CD14-positive monocyte (primary cell): ENCODE measurements around the gene SAMD3. TPM values are rescaled to one million over a fixed set of nuclear protein-coding genes. Genes with fewer than 3 reads are reported as not detected.

Source experiments
- DNase-seq, 3 donors: peaks; one replicate each; pipeline ENCODE4 v3.0.0-alpha.2; 2011 to 2022
- H2AFZ ChIP-seq: 2 replicates; pipeline ENCODE4 v1.6.0; 2012; ENCODE audit warnings: mild to moderate bottlenecking, low read depth, low read length, inconsistent platforms; ENCODE audit not compliant: insufficient read depth, poor library complexity, severe bottlenecking
- H3K27ac ChIP-seq, 2 donors: 1 replicate in 1 of 2; 2 replicates in 1 of 2; pipeline ENCODE4 v1.5.1; 2012 to 2013; ENCODE audit warnings: low read length in 2 of 2, control low read depth in 1 of 2, inconsistent platforms in 1 of 2, low read depth in 1 of 2, mild to moderate bottlenecking in 1 of 2
- H3K27me3 ChIP-seq, 2 donors: one replicate each; pipeline versions ENCODE4 v1.6.0 to v1.6.1; 2011 to 2013; ENCODE audit warnings: low read length in 2 of 2; ENCODE audit not compliant: control insufficient read depth in 2 of 2, insufficient read depth in 2 of 2
- H3K36me3 ChIP-seq, 2 donors: replicated peaks in 1 of 2; 1 replicate in 1 of 2; 2 replicates in 1 of 2; pipeline versions ENCODE4 v1.5.1 to v1.6.1; 2012 to 2013; ENCODE audit warnings: low read length in 2 of 2, control low read depth in 1 of 2, inconsistent platforms in 1 of 2, mild to moderate bottlenecking in 1 of 2; ENCODE audit not compliant: insufficient read depth in 2 of 2, control insufficient read depth in 1 of 2
- H3K4me1 ChIP-seq, 2 donors: 1 replicate in 1 of 2; 2 replicates in 1 of 2; pipeline versions ENCODE4 v1.5.1 to v1.6.1; 2012 to 2013; ENCODE audit warnings: low read length in 2 of 2, control low read depth in 1 of 2, inconsistent platforms in 1 of 2, mild to moderate bottlenecking in 1 of 2, moderate library complexity in 1 of 2; ENCODE audit not compliant: insufficient read depth in 2 of 2, control insufficient read depth in 1 of 2
- H3K4me2 ChIP-seq: replicated peaks from 2 replicates; pipeline ENCODE3; 2012; ENCODE audit warnings: low read length, moderate library complexity, mild to moderate bottlenecking; ENCODE audit not compliant: poor library complexity, severe bottlenecking; ENCODE audit errors: extremely low read depth
- H3K4me3 ChIP-seq, 3 experiments: fragments of 200-600 bp in 1 of 3; sonication (generic) in 1 of 3; replicated peaks in 1 of 3; 1 replicate in 2 of 3; 2 replicates in 1 of 3; pipeline ENCODE4 v1.5.1; 2011 to 2013; ENCODE audit warnings: low read length in 3 of 3, mild to moderate bottlenecking in 3 of 3, control low read depth in 2 of 3, low read depth in 2 of 3, inconsistent platforms in 1 of 3, moderate library complexity in 1 of 3
- H3K79me2 ChIP-seq: 2 replicates; pipeline ENCODE4 v1.6.0; 2012; ENCODE audit warnings: mild to moderate bottlenecking, control low read depth, inconsistent platforms, low read length, moderate library complexity; ENCODE audit not compliant: insufficient read depth
- H3K9ac ChIP-seq: 2 replicates; pipeline ENCODE4 v1.6.0; 2017; ENCODE audit warnings: low read length, mild to moderate bottlenecking; ENCODE audit not compliant: insufficient read depth, poor library complexity, severe bottlenecking
- H3K9me3 ChIP-seq, 2 donors: replicated peaks in 1 of 2; 1 replicate in 1 of 2; 2 replicates in 1 of 2; pipeline versions ENCODE4 v1.5.1 to v1.6.1; 2012 to 2013; ENCODE audit warnings: low read length in 2 of 2, control low read depth in 1 of 2; ENCODE audit not compliant: control insufficient read depth in 1 of 2, insufficient read depth in 1 of 2
- H4K20me1 ChIP-seq: 2 replicates; pipeline ENCODE4 v1.6.0; 2012; ENCODE audit warnings: mild to moderate bottlenecking, low read length, control low read depth, moderate library complexity; ENCODE audit not compliant: insufficient read depth
- H3K27ac Mint-ChIP-seq, 7 donors: one replicate each; pipeline ENCODE4 v1.8.0; 2020; ENCODE audit warnings: mild to moderate bottlenecking in 7 of 7, mixed read lengths in 7 of 7, moderate library complexity in 6 of 7, inconsistent platforms in 2 of 7
- H3K27me3 Mint-ChIP-seq, 3 donors: one replicate each; pipeline ENCODE4 v1.8.0; 2021 to 2022; ENCODE audit warnings: low read depth in 3 of 3, mild to moderate bottlenecking in 3 of 3, mixed read lengths in 3 of 3, moderate library complexity in 3 of 3, inconsistent platforms in 1 of 3
- H3K36me3 Mint-ChIP-seq, 2 donors: one replicate each; pipeline ENCODE4 v1.8.0; 2020; ENCODE audit warnings: mixed read lengths in 2 of 2, inconsistent platforms in 1 of 2, mild to moderate bottlenecking in 1 of 2
- H3K4me1 Mint-ChIP-seq: one replicate; pipeline ENCODE4 v1.8.0; 2020; ENCODE audit warnings: mild to moderate bottlenecking, mixed read lengths
- H3K4me3 Mint-ChIP-seq, 2 donors: one replicate each; pipeline ENCODE4 v1.8.0; 2020; ENCODE audit warnings: mild to moderate bottlenecking in 2 of 2, mixed read lengths in 2 of 2, moderate library complexity in 1 of 2
- H3K9me3 Mint-ChIP-seq, 7 donors: one replicate each; pipeline ENCODE4 v1.8.0; 2020 to 2022; ENCODE audit warnings: mixed read lengths in 7 of 7, mild to moderate bottlenecking in 6 of 7, moderate library complexity in 6 of 7, inconsistent platforms in 2 of 7
- WGBS: methylation state at CpG from one replicate; pipeline ENCODE4 v1.1.5; 2013; ENCODE audit warnings: missing lambda C conversion rate; ENCODE audit not compliant: insufficient coverage; 5-methylcytosine and 5-hydroxymethylcytosine counted together
- intact Hi-C, 2 donors: fragments of 100-400 bp; cut with micrococcal nuclease; formaldehyde crosslinking; loops; one replicate each; pipeline versions ENCODE4 v1.15.0 to v1.15.1; 2023
- polyA plus RNA-seq, 3 donors: library from polyadenylated mRNA; depleted of rRNA in 1 of 3; unstranded in 2 of 3; stranded (reverse) in 1 of 3; fragments of 300-500 nt in 2 of 3; fragments of >200 nt in 1 of 3; fragmentation: Illumina TruSeq in 2 of 3; gene quantifications; 1 replicate in 2 of 3; 2 replicates in 1 of 3; pipeline ENCODE4 v1.2.3, GENCODE V29; 2012 to 2021
- TF ChIP-seq, protein P1 (sequence below): fragments of 200-600 bp; IDR thresholded peaks from one replicate; pipeline ENCODE4 v1.8.0; 2022; ENCODE audit warnings: antibody characterized with exemption, mild to moderate bottlenecking

Gene SAMD3
- polyA plus RNA-seq, 3 donors = 0.33 to 0.49 TPM; not detected in 1

DNA sequence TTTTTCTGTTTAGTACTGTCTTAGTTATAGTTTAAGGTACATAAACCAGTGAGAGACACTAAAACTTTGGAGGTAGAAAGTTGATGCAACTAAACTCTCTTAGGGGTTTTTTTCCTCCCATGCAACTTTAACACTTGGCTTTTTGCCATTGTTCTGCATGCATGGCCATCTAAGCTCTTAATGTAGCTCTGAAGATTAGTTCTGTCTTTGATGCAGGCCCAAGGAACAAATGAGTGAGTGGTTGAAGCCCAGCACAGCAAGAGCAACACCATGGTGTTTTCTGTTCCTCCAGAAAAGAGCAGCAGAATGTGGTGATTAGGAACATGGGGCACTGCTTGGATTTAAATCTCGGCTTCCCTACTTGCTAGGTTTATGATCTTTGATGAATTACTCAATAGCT is 115.0 kb downstream of the SAMD3 start:
- Histone ChIP-seq H3K79me2 (no peaks in the 10 kb centered on the region), H3K9ac (no peak overlapping the region), H3K4me3 (no peak overlapping the region), H3K27me3 (no peaks in the 10 kb centered on the region), H2AFZ (no peak overlapping the region), H3K9me3 (no peaks in the 10 kb centered on the region), H3K36me3 (peaks cover 0 to 42% of the 10 kb centered on the region in 2 donors), H3K4me2 (no peak overlapping the region), H4K20me1 (no peaks in the 10 kb centered on the region), H3K27ac (no peak overlapping the region), H3K4me1 (no peaks in the 10 kb centered on the region)
- TF ChIP-seq, protein P1, sequence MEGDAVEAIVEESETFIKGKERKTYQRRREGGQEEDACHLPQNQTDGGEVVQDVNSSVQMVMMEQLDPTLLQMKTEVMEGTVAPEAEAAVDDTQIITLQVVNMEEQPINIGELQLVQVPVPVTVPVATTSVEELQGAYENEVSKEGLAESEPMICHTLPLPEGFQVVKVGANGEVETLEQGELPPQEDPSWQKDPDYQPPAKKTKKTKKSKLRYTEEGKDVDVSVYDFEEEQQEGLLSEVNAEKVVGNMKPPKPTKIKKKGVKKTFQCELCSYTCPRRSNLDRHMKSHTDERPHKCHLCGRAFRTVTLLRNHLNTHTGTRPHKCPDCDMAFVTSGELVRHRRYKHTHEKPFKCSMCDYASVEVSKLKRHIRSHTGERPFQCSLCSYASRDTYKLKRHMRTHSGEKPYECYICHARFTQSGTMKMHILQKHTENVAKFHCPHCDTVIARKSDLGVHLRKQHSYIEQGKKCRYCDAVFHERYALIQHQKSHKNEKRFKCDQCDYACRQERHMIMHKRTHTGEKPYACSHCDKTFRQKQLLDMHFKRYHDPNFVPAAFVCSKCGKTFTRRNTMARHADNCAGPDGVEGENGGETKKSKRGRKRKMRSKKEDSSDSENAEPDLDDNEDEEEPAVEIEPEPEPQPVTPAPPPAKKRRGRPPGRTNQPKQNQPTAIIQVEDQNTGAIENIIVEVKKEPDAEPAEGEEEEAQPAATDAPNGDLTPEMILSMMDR = no peak
- Mint-ChIP-seq H3K27ac (no peak overlapping the region), H3K4me1 (peaks cover 5% of the 10 kb centered on the region), H3K27me3 (no peaks in the 10 kb centered on the region), H3K9me3 (peaks cover 0 to 8% (median 5%) of the 10 kb centered on the region in 7 donors), H3K36me3 (peaks cover 41 to 53% of the 10 kb centered on the region in 2 donors), H3K4me3 (no peak overlapping the region)
- no peak for DNase-seq
- no CpG with 5 or more reads among the region's 1 CpG for WGBS
- intact Hi-C loops = no loop called here

DNA sequence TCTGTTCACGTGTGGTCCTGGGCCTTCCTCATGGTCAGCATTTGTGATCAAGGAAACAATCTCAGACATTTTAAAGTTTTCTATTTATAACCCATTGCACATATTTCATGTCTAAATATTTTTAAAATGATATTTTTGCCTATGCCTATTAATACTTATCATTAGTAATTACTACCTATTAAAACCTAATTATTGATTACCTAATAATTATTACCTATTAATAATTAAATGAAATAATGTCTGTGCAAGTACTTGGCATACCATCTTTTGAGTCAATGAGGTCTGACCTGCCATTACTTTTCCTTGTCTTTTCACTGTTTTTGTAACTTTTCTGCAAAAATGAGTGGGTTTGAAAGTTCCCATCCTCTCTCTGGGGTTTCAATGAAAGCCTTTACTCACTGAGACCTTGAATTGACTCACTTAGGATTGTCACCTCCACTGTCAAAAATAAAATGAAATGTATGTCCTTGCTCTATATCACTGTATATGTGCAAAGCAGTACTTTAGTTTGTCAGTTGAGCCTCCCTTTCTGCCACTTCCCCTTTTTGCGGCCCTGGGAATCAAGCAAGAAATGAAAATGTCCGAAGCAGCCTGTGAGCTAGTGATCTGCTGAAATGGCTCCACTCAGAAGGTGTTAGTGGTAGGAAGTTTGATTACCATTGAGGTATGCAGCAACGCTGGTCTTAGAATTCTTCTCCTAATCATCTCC is 116.6 kb downstream of the SAMD3 start:
- Histone ChIP-seq H3K4me2 (no peak overlapping the region), H3K27ac (no peak overlapping the region), H3K36me3 (peaks cover 5 to 43% of the 10 kb centered on the region in 2 donors), H3K4me1 (no peaks in the 10 kb centered on the region), H2AFZ (no peak overlapping the region), H3K9me3 (no peaks in the 10 kb centered on the region), H3K27me3 (no peaks in the 10 kb centered on the region), H3K79me2 (no peaks in the 10 kb centered on the region), H3K4me3 (no peak overlapping the region), H4K20me1 (no peaks in the 10 kb centered on the region), H3K9ac (no peak overlapping the region)
- peak; percentile 1 to 7 (median 2) for DNase-seq
- Mint-ChIP-seq H3K9me3 (peaks cover 0 to 8% (median 5%) of the 10 kb centered on the region in 7 donors), H3K4me3 (no peak overlapping the region), H3K36me3 (peaks cover 42 to 54% of the 10 kb centered on the region in 2 donors), H3K27me3 (no peaks in the 10 kb centered on the region), H3K4me1 (peaks cover 5% of the 10 kb centered on the region), H3K27ac (peak overlapping the region in 2 of 7 donors; percentile 19 to 55)
- intact Hi-C loops = no loop called here
- WGBS = no CpG with 5 or more reads among the region's 4 CpGs
- TF ChIP-seq, protein P1 = no peak
